H9 (cell line): ENCODE results near the gene CLK4. TPM values are rescaled to one million over a fixed set of nuclear protein-coding genes. Genes with fewer than 3 reads are reported as not detected.

Experiments used
- DNase-seq: peaks from one replicate; pipeline ENCODE4 v3.0.0-alpha.2; 2017
- H2AFZ ChIP-seq: one replicate; pipeline ENCODE4 v1.6.1; 2013; ENCODE audit warnings: mild to moderate bottlenecking, low read length, control low read depth, moderate library complexity
- H2AK5ac ChIP-seq: 2 replicates; pipeline ENCODE4 v1.6.1; 2013; ENCODE audit warnings: low read length, control low read depth, mixed read lengths; ENCODE audit not compliant: insufficient read length
- H2BK120ac ChIP-seq: one replicate; pipeline ENCODE4 v1.6.1; 2013; ENCODE audit warnings: low read depth, mild to moderate bottlenecking, low read length, control low read depth, inconsistent platforms; ENCODE audit not compliant: poor library complexity, severe bottlenecking
- H2BK12ac ChIP-seq: 2 replicates; pipeline ENCODE4 v1.6.1; 2013; ENCODE audit warnings: low read length, control low read depth, mixed read lengths, low read depth; ENCODE audit not compliant: insufficient read length
- H2BK15ac ChIP-seq: 2 replicates; pipeline ENCODE4 v1.6.1; 2013; ENCODE audit warnings: low read depth, low read length, control low read depth
- H2BK20ac ChIP-seq: one replicate; pipeline ENCODE4 v1.6.1; 2013; ENCODE audit warnings: low read depth, mild to moderate bottlenecking, low read length, control low read depth, inconsistent platforms; ENCODE audit not compliant: poor library complexity, severe bottlenecking
- H2BK5ac ChIP-seq: 2 replicates; pipeline ENCODE4 v1.6.1; 2013; ENCODE audit warnings: low read length, control low read depth, mixed read lengths; ENCODE audit not compliant: insufficient read length
- H3K14ac ChIP-seq: 2 replicates; pipeline ENCODE4 v1.6.1; 2013; ENCODE audit warnings: low read length, control low read depth; ENCODE audit not compliant: insufficient read depth
- H3K18ac ChIP-seq: 2 replicates; pipeline ENCODE4 v1.6.1; 2013; ENCODE audit warnings: low read depth, mild to moderate bottlenecking, mixed read lengths, low read length, control low read depth; ENCODE audit not compliant: insufficient read length
- H3K23ac ChIP-seq: 2 replicates; pipeline ENCODE4 v1.6.1; 2013; ENCODE audit warnings: low read length, control low read depth, mixed read lengths, low read depth; ENCODE audit not compliant: insufficient read length
- H3K23me2 ChIP-seq: 2 replicates; pipeline ENCODE4 v1.6.1; 2013; ENCODE audit warnings: low read depth, mild to moderate bottlenecking, mixed read lengths, low read length, control low read depth; ENCODE audit not compliant: insufficient read length, poor library complexity, severe bottlenecking
- H3K27ac ChIP-seq: 2 replicates; pipeline ENCODE4 v1.5.1; 2013; ENCODE audit warnings: low read length, control low read depth, mixed read lengths, low read depth; ENCODE audit not compliant: insufficient read length
- H3K27me3 ChIP-seq: 2 replicates; pipeline ENCODE4 v1.6.1; 2013; ENCODE audit warnings: low read length, control low read depth, inconsistent platforms; ENCODE audit not compliant: insufficient read depth
- H3K4ac ChIP-seq: 2 replicates; pipeline ENCODE4 v1.6.1; 2013; ENCODE audit warnings: low read depth, mild to moderate bottlenecking, control low read depth, inconsistent platforms, low read length, moderate library complexity
- H3K4me1 ChIP-seq: 2 replicates; pipeline ENCODE4 v1.6.1; 2013; ENCODE audit warnings: low read length, control low read depth, inconsistent platforms; ENCODE audit not compliant: insufficient read depth
- H3K4me2 ChIP-seq: 2 replicates; pipeline ENCODE4 v1.6.1; 2013; ENCODE audit warnings: low read length, control low read depth, mixed read lengths; ENCODE audit not compliant: insufficient read length, insufficient read depth
- H3K56ac ChIP-seq: 2 replicates; pipeline ENCODE4 v1.6.1; 2013; ENCODE audit warnings: low read depth, mild to moderate bottlenecking, mixed read lengths, low read length, control low read depth; ENCODE audit not compliant: insufficient read length
- H3K79me1 ChIP-seq: 2 replicates; pipeline ENCODE4 v1.6.1; 2013; ENCODE audit warnings: low read depth, mild to moderate bottlenecking, moderate library complexity, low read length, control low read depth, inconsistent platforms; ENCODE audit not compliant: insufficient read depth, poor library complexity, severe bottlenecking
- H3K79me2 ChIP-seq: 2 replicates; pipeline ENCODE4 v1.6.1; 2013; ENCODE audit warnings: low read length, control low read depth, inconsistent platforms; ENCODE audit not compliant: insufficient read depth
- H3K9ac ChIP-seq: 2 replicates; pipeline ENCODE4 v1.6.1; 2013; ENCODE audit warnings: low read length, control low read depth, mixed read lengths; ENCODE audit not compliant: insufficient read length; ENCODE audit errors: extremely low read depth
- H3K9me3 ChIP-seq: one replicate; pipeline ENCODE4 v1.6.1; 2013; ENCODE audit warnings: low read depth, low read length, inconsistent platforms; ENCODE audit not compliant: control insufficient read depth
- H3T11ph ChIP-seq: one replicate; pipeline ENCODE4 v1.6.1; 2013; ENCODE audit warnings: mild to moderate bottlenecking, low read length, control low read depth, inconsistent platforms
- H4K20me1 ChIP-seq: one replicate; pipeline ENCODE4 v1.6.1; 2013; ENCODE audit not compliant: control insufficient read depth, insufficient read length, insufficient read depth
- H4K5ac ChIP-seq: 2 replicates; pipeline ENCODE4 v1.6.1; 2013; ENCODE audit warnings: low read depth, mild to moderate bottlenecking, mixed read lengths, low read length, control low read depth; ENCODE audit not compliant: insufficient read length
- H4K8ac ChIP-seq: replicated peaks from 2 replicates; pipeline ENCODE4 v1.6.1; 2013; ENCODE audit warnings: low read length, control low read depth, mixed read lengths, low read depth; ENCODE audit not compliant: insufficient read length
- H4K91ac ChIP-seq: 2 replicates; pipeline ENCODE4 v1.6.1; 2013; ENCODE audit warnings: low read depth, mild to moderate bottlenecking, moderate library complexity, mixed read lengths, low read length, control low read depth; ENCODE audit not compliant: insufficient read length
- H3K27ac Mint-ChIP-seq, 3 experiments: 2 replicates in 2 of 3; 3 replicates in 1 of 3; pipeline ENCODE4 v1.8.0; 2020 to 2021; ENCODE audit warnings: mixed read lengths in 3 of 3, mild to moderate bottlenecking in 1 of 3, moderate library complexity in 1 of 3
- H3K27me3 Mint-ChIP-seq: 2 replicates; pipeline ENCODE4 v1.8.0; 2021; ENCODE audit warnings: low read depth, mild to moderate bottlenecking, moderate library complexity, mixed read lengths
- H3K36me3 Mint-ChIP-seq, 3 experiments: 2 replicates in 2 of 3; 3 replicates in 1 of 3; pipeline ENCODE4 v1.8.0; 2020 to 2021; ENCODE audit warnings: low read depth in 3 of 3, mixed read lengths in 3 of 3; ENCODE audit not compliant: insufficient read depth in 1 of 3
- H3K4me1 Mint-ChIP-seq, 2 experiments: 2 replicates each; pipeline ENCODE4 v1.8.0; 2020; ENCODE audit warnings: mixed read lengths in 2 of 2
- H3K4me3 Mint-ChIP-seq, 2 experiments: 2 replicates in 1 of 2; 3 replicates in 1 of 2; pipeline ENCODE4 v1.8.0; 2020 to 2021; ENCODE audit warnings: mild to moderate bottlenecking in 2 of 2, mixed read lengths in 2 of 2, moderate library complexity in 1 of 2
- H3K9me3 Mint-ChIP-seq, 2 experiments: 2 replicates in 1 of 2; 3 replicates in 1 of 2; pipeline ENCODE4 v1.8.0; 2020; ENCODE audit warnings: mild to moderate bottlenecking in 2 of 2, mixed read lengths in 2 of 2, moderate library complexity in 1 of 2
- WGBS: extraction: QIAGEN DNeasy Blood & Tissue Kit; methylation state at CpG from one replicate; pipeline ENCODE4 v1.1.7; 2013; ENCODE audit warnings: missing lambda C conversion rate, low lambda C conversion rate, mixed read lengths; ENCODE audit not compliant: insufficient read length; ENCODE audit errors: extremely low coverage; 5-methylcytosine and 5-hydroxymethylcytosine counted together
- total RNA-seq: library from RNA; stranded (reverse); gene quantifications from 2 replicates; pipeline ENCODE4 v1.2.1, GENCODE V29; 2021
- TF ChIP-seq, protein P1 (sequence below): fragments of 200-600 bp; sonication (generic); conservative IDR thresholded peaks from 3 replicates; pipeline ENCODE4 v1.8.0; 2021; ENCODE audit warnings: antibody characterized with exemption, mild to moderate bottlenecking

Gene CLK4
- total RNA-seq, 1 experiment from 2014 or later, result 12.5 TPM

DNA sequence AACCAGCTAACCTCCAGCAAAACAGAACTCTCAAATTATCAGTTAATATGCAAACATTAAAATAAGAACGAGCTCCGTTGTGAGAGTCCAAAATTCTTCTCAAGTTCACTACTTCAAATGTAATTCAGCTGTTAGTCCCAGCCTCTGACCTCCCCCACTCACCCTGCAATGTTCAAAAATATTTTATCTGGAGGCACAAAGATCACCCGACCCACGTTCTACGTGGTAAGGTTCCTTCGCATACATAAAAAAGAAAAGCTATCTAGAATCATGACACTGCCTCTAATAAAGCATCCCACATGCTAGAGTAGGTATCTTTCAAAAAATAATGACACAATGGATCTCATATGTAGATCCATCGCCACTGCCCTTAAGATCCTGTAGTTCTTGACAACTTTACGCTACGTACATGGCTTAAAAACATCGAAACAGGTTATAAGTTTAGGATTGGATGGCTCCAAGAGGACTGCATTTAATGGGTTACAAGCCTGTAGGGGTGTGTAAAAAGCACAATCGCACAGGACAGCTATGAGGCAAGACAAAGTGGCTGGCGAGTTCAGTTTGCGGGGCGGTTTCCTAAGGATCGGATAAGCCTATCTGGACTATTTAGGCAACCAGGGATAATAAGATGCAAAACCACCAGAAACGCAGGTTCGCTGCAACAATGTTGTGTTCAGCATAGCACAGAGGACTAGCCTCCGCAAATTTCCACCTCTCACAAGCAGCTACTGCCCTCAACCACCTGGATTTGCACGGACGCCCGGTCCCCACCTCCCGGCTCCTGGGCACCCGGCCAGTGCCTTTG, 969 bp downstream of the CLK4 start:
- Histone ChIP-seq H3K14ac (peak overlapping the region; percentile 6; the same call in 1 of the 2 replicates), H2BK120ac (no peak overlapping the region), H3K18ac (peak overlapping the region; percentile 44), H2BK20ac (no peak overlapping the region), H3K4me2 (peak overlapping the region; percentile 75), H4K20me1 (no peaks in the 10 kb centered on the region), H2BK15ac (no peak overlapping the region), H2AK5ac (no peak overlapping the region), H2BK5ac (no peak overlapping the region), H3K23me2 (peaks cover 11% of the 10 kb centered on the region), H3K9ac (peak overlapping the region; percentile 93), H3K9me3 (no peaks in the 10 kb centered on the region), H3K79me2 (peaks cover 10% of the 10 kb centered on the region; the same call in 1 of the 2 replicates), H3K4me1 (peaks cover 9% of the 10 kb centered on the region; the same call in 1 of the 2 replicates), H3K79me1 (peaks cover 6% of the 10 kb centered on the region), H2BK12ac (no peak overlapping the region), H3K4ac (no peak overlapping the region), H3K23ac (no peak overlapping the region), H4K5ac (no peak overlapping the region), H4K8ac (no peak overlapping the region), H4K91ac (peak overlapping the region; percentile 46), H2AFZ (no peak overlapping the region), H3K27me3 (no peaks in the 10 kb centered on the region), H3T11ph (no peak overlapping the region), H3K27ac (peak overlapping the region; percentile 48), H3K56ac (no peak overlapping the region)
- Mint-ChIP-seq H3K4me3 (peak overlapping the region; percentile 96 to 99), H3K27ac (peak overlapping the region; percentile 81 to 89 (median 87); a peak in 6 of 7 replicates), H3K4me1 (peaks cover 23 to 36% of the 10 kb centered on the region in 2 experiments), H3K9me3 (peaks cover 0 to 6% of the 10 kb centered on the region in 2 experiments; a peak in 3 of 5 replicates), H3K36me3 (peaks cover 2 to 14% (median 10%) of the 10 kb centered on the region in 3 experiments; a peak in 6 of 7 replicates), H3K27me3 (peaks cover 34% of the 10 kb centered on the region)
- TF ChIP-seq, protein P1, sequence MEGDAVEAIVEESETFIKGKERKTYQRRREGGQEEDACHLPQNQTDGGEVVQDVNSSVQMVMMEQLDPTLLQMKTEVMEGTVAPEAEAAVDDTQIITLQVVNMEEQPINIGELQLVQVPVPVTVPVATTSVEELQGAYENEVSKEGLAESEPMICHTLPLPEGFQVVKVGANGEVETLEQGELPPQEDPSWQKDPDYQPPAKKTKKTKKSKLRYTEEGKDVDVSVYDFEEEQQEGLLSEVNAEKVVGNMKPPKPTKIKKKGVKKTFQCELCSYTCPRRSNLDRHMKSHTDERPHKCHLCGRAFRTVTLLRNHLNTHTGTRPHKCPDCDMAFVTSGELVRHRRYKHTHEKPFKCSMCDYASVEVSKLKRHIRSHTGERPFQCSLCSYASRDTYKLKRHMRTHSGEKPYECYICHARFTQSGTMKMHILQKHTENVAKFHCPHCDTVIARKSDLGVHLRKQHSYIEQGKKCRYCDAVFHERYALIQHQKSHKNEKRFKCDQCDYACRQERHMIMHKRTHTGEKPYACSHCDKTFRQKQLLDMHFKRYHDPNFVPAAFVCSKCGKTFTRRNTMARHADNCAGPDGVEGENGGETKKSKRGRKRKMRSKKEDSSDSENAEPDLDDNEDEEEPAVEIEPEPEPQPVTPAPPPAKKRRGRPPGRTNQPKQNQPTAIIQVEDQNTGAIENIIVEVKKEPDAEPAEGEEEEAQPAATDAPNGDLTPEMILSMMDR, result no peak
- no peak for DNase-seq
- no CpG with 5 or more reads among the region's 23 CpGs for WGBS
